ENCODE data around the gene SCT.

The SCT gene

DNA sequence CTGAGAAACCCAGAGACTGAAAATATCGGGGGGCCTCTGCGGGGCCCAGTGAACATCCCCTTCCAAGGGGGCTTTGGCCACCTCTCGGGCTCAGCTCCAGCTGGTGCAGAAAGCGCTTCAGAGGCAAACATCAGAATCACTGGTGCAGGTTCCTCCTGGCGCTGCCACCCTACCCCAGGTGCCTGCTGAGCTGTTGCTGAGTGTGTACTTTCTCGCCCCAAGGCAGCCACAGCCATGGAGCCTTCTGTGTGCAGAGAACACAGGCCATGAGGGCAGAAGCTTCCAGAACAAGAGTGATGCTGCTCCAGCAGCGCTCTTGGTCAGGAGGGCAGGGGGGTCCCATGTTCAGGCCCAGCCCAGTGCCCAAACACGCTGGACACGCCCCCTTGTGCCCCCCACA lies 16.4 kb upstream of the SCT start:
- DNase-seq: no peak

DNA sequence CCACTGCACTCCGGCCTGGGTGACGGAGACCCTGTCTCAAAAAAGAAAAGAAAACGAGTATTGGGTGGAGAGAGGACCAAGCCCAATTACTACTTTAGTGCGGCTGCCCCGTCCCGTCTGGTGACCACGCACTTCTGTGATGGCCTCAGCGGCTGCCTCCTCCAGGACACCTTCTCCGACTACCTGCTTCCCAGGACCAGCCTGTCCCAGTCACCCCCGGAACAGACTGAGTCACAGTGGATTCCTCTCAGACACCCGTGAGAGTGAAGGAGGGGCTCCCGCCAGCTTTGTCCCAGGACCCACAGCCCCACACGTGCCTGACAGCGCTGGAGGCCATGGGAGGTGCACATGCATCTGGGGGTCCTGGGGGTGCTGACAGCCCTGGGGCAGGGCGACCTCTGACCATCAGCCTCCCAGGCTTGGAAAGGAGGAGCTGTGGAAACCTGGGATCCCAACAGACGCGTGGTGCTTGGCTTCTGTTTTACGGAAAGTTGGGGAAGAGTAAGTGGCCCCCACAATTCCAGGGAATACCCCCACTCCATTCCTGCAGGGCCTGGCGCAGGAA lies 14.9 kb upstream of the SCT start:
- DNase-seq: no peak

GRCh38 chr11:640021-640706 lies 13.2 kb upstream of the SCT start:
- no peak for DNase-seq

DNA sequence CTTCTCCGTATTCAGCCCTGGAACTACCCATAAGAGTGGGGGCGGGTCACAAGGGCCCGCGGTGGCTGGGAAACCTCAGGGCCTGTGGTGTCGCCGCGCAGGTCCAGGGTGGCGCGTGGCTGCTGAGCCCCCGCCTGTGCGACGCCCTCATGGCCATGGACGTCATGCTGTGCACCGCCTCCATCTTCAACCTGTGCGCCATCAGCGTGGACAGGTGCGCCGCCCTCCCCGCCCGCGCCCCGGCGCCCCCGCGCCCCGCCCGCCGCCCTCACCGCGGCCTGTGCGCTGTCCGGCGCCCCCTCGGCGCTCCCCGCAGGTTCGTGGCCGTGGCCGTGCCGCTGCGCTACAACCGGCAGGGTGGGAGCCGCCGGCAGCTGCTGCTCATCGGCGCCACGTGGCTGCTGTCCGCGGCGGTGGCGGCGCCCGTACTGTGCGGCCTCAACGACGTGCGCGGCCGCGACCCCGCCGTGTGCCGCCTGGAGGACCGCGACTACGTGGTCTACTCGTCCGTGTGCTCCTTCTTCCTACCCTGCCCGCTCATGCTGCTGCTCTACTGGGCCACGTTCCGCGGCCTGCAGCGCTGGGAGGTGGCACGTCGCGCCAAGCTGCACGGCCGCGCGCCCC lies 12.5 kb upstream of the SCT start:
- no peak for DNase-seq

DNA sequence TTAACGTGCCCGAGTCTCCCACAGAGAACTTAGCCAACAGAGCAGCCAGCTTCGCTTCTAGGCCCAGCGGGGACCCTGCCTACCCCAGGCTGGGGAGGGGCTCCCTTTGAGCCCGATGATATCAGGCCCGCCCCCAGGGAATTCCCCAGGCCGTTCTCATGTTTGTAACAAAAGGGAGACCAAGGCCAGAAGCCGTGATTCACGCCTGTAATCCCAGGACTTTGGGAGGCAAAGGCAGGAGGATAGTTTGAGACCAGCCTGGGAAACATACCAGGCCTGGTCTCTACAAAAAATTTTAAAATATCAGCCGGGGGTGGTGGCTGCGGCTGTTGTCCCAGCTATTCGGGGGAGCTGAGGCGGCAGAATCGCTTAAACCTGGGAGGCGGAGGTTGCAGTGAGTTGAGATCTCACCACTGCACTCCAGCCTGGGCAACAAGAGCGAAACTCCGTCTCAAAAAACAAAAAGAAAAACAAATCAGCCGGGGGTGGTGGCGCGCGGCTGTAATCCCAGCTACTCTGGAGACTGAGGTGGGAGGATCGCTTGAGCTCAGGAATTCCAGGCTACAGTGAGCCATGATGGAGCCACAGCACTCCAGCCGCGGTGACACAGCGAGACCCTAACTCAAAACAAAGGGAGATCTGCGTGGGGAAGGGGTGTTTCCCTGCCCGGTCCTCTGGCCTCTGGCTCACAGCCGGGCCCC lies 11.8 kb upstream of the SCT start:
- no peak for DNase-seq

- DNase-seq: no peak
Observed at GRCh38 chr11:637593-638521, 10.9 kb upstream of the SCT start.

DNA sequence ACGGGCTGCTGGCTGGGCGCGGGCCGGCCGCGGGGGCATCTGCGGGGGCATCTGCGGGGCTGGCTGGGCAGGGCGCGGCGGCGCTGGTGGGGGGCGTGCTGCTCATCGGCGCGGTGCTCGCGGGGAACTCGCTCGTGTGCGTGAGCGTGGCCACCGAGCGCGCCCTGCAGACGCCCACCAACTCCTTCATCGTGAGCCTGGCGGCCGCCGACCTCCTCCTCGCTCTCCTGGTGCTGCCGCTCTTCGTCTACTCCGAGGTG lies 10.3 kb upstream of the SCT start:
- no peak for DNase-seq

DNA sequence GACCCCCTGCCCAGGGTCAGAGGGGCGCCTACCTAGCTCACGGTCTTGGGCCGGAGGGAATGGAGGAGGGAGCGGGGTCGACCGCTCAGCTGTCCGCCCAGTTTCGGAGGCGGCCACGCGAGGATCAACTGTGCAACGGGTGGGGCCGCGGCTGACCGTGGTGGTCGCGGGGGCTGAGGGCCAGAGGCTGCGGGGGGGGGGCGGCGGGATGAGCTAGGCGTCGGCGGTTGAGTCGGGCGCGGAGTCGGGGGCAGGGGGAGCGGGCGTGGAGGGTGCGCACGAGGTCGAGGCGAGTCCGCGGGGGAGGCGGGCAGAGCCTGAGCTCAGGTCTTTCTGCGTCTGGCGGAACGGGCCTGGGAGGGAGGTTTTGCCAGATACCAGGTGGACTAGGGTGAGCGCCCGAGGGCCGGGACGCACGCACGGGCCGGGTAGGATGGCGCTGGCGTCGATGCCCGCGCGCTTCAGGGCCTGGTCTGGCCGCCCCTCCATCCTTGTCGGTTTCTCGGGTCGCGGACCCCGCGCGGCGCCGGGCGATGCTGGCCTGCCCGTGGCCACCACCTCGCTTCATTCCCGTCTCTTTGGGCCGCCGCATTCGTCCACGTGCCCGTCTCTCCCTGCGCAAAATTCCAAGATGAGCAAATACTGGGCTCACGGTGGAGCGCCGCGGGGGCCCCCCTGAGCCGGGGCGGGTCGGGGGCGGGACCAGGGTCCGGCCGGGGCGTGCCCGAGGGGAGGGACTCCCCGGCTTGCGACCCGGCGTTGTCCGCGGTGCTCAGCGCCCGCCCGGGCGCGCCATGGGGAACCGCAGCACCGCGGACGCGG lies 9.7 kb upstream of the SCT start, which contains the start of gene DRD4:
Gene DRD4, plus strand, starts transcription at position 759 of the 822 bp plus-strand sequence. Its CDS starts 36 bp downstream, at position 795.
- no peak for DNase-seq

DNA sequence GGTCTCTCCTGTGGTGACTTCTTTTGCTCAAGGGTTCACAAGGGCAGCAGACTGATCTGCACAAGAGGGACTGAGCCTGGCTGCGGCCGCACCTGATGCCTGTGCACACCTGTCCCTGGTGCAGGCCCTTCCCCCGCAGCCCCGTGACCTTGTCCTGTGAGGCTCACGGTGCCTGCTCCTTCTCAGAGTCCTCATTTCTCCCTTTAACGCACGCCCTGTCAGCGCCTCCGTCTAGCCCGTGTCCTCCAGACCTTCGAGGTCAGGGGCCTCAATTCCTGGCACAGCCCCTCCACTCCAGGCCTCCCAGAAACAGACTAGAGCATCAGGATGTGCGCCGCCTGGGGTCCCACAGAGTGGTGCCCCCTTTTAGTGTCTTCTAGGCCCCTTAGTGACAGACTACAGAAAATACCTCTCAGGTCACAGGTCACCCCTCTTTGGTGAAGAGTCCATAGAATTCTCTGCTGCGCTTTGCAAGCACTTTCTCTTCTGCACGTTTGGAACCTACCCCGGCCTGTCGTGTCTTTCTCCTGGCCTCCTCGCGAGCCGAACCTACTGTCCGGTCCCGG lies 9.0 kb upstream of the SCT start:
- no peak for DNase-seq

GRCh38 chr11:630871-631270 lies 3.9 kb upstream of the SCT start:
- DNase-seq: peak; percentile 29

DNA sequence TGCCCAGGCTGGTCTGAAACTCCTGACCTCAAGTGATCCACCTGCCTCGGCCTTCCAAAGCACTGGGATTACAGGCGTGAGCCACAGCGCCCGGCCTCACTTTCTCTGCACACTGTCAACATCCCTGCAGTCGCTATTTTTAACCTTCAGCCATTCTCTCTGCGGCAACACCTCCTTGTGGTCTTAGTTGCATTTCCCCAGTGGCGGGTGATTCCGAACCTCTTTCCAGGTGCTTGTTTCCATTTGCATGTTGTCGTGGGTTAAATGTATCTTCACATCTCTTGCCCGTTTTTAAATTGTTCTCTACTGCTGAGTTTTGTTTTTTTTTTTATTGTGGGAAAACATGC lies 2.2 kb upstream of the SCT start:
- DNase-seq: peak; percentile 23

DNA sequence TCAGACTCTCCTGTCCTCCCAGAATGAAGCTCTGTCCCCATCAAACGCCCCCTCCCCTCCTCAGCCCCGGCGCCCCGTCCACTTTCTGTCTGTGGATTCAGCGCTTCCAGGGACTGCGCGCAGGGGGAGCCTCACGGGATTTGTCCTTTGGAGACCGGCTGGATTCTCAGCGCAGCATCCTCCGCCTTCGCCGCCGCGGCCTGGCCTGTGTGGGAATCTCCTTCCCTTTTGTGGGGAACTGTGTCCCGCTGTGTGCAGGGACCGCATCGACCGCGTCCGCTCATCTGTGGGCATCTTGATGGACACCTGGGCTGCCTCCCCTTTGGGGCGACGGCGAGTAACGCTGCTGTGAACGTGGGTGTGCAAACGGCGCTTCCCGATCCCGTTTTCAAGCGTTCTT lies 1.1 kb upstream of the SCT start:
- no peak for DNase-seq

GRCh38 chr11:627308-627576 lies 261 bp upstream of the SCT start:
- DNase-seq: no peak

GRCh38 chr11:625636-626268 lies 1.2 kb downstream of the SCT start:
- no peak for DNase-seq

GRCh38 chr11:624705-625635 lies 2.0 kb downstream of the SCT start, which contains the start of gene CDHR5:
Gene CDHR5, minus strand, starts transcription at chr11:624955. Its CDS starts 53 bp downstream, at chr11:624902.
- no peak for DNase-seq

GRCh38 chr11:623999-624704 lies 2.8 kb downstream of the SCT start:
- DNase-seq: no peak

DNA sequence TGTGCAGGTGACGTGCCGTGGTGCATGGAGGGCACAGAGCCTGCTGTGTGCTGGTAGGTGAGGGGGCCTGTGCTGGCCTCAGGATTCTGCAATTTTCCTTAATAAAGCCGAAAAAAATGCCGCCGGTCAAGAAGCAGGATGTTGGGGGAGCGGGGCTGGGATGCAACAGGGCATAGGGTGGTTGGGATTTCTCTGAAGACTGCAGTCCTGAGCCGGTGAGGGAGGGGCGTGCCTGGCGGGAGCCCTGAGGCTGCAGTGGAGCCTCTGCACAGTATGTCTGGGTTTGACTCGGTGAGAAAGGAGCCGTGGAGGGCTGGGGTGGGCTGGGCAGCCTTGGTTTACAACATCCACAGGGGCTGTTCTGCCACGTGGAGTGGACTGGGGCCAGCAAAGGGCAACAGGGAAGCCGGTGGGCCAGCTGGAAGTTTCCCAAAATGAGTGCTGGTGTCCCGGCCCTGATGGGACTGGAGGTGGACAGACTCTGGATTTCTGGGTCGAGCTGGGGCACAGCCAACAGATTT lies 3.6 kb downstream of the SCT start:
- DNase-seq: no peak

GRCh38 chr11:621838-622237 lies 5.1 kb downstream of the SCT start:
- DNase-seq: no peak

Data from NCI-H526 treated with DMSO at 0.1 percent for 48 hours (cell line).